HepG2 (cell line): ENCODE measurements around the gene EMC9.
A peak's percentile ranks its signal among the peaks of the same experiment; 100 is the strongest.

Experiments
- CAMTA2 ChIP-seq: sonication (generic); formaldehyde crosslinking; IDR thresholded peaks from 2 replicates; pipeline ENCODE4 v1.4.0; 2020; ENCODE audit warnings: mild to moderate bottlenecking, missing genetic modification reagents, borderline replicate concordance
- RBM39 ChIP-seq: fragments of 200-400 bp; formaldehyde crosslinking; IDR thresholded peaks from one replicate; pipeline ENCODE4 v1.6.1; 2018; ENCODE audit warnings: antibody characterized with exemption, mild to moderate bottlenecking, low read depth, low read length; ENCODE audit not compliant: poor library complexity, severe bottlenecking
- TBP ChIP-seq: sonication (generic); formaldehyde crosslinking; IDR thresholded peaks from 2 replicates; pipeline ENCODE4 v1.5.0; 2020; ENCODE audit warnings: missing genetic modification reagents
- ZMAT3 ChIP-seq: sonication (generic); formaldehyde crosslinking; conservative IDR thresholded peaks from 2 replicates; pipeline ENCODE4 v1.7.0; 2021; ENCODE audit warnings: missing genetic modification reagents
- ZNF225 ChIP-seq: sonication (generic); formaldehyde crosslinking; IDR thresholded peaks from 2 replicates; pipeline ENCODE4 v1.4.0; 2020; ENCODE audit warnings: mild to moderate bottlenecking, missing genetic modification reagents
- ZNF607 ChIP-seq: sonication (generic); formaldehyde crosslinking; IDR thresholded peaks from 2 replicates; pipeline ENCODE4 v1.5.1; 2020; ENCODE audit warnings: missing genetic modification reagents, mild to moderate bottlenecking, borderline replicate concordance
- ZNF792 ChIP-seq: IDR thresholded peaks from 2 replicates; pipeline ENCODE4 v1.6.1; 2016
- ZNF878 ChIP-seq: sonication (generic); formaldehyde crosslinking; IDR thresholded peaks from 2 replicates; pipeline ENCODE4 v1.8.1; 2023; ENCODE audit warnings: mild to moderate bottlenecking, missing genetic modification reagents, moderate library complexity

DNA sequence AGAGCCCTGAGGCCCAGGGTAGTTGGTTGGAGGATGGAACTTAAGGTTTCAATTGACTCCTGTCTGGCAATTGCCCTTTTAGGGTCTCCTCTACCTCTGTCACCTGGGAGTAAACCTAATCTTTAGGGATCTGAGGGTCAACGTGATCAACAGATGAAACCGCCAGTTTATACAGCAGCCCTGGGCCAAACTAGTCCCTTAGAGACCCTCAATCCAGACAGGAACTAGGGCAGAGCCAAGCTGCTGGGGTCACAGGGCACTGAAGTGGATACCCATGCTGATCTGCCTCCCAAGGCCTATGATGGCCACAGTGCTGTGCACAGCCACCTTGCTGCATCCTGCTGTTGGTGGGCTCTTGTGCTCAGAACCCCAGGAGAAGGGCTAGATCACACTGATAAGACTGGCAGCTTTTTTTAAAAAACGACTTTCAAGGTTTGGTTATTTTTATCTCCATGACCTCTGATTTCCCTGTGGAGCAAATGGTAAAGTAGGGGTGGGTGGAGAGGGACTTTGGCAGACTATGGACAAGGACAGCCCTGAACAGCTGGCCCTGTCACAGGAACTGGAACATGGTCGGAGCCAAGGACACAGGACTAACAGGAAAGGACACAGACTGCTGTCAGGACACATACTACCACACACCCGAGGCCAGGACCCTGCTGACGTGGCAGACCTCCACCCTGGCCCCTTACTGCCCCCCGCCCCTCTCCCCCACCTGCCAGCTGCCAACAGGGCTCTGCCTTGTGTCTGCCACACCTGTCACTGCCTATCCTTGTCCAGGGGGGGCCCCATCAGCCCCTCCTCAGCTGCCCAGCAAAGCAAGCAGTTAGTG, 10.5 kb downstream of the EMC9 start:
- TF ChIP-seq ZNF792 (CRISPR knock-in tag), result peak; percentile 70; the same call in 1 of the 2 replicates
- 0 out of 2 replicates have a peak, but pooled peaks have one; percentile 46 for TF ChIP-seq ZMAT3 (CRISPR knock-in tag)
- no peak for TF ChIP-seq ZNF225 (CRISPR knock-in tag)
- no peak for TF ChIP-seq ZNF878 (CRISPR knock-in tag)
- TF ChIP-seq RBM39, result no peak
- TF ChIP-seq CAMTA2 (CRISPR knock-in tag), result no peak
- TF ChIP-seq TBP (CRISPR knock-in tag), result no peak
- 0 out of 2 replicates have a peak, but pooled peaks have one; percentile 23 for TF ChIP-seq ZNF607
